GM20000 (cell line): ENCODE data around the gene SLC25A23.
A peak's percentile ranks its signal among the peaks of the same experiment; 100 is the strongest.
"Not testable (repeated sequence)": the region's sequence is repeated elsewhere in the genome, so short reads cannot be mapped to it uniquely, and the experiment has no call there.

Source experiments
- DNase-seq: peaks from one replicate; pipeline ENCODE4 v3.0.0; 2012; ENCODE audit warnings: low spot score
- CTCF ChIP-seq: IDR thresholded peaks from 2 replicates; pipeline ENCODE4 v1.5.1; 2012; ENCODE audit warnings: mild to moderate bottlenecking, control low read depth; ENCODE audit errors: extremely low read depth, missing control alignments

Gene SLC25A23

DNA sequence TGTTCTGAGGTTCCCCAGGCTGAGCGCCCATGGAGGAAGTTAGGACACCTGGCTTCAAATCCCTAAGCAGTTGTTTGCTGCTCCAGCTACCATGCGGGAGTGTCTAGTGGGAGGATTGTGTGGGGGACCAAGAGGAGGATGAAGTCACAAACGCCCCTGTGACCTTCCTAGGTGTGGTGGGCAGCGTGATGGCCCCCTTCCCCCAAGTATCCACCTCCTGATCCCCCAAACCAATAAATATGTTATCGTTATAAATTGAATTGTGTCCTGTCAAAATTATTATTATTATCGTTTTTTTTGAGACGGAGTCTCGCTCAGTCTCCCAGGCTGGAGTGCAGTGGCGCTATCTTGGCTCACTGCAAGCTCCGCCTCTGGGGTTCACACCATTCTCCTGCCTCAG lies 25.9 kb downstream of the SLC25A23 start, which contains the start of gene SLC25A41:
Gene SLC25A41 (minus strand): TSS at position 101 of the 400 bp plus-strand sequence. CDS start 70 bp downstream, at position 31.
- TF ChIP-seq CTCF: no peak
- no peak for DNase-seq

GRCh38 chr19:6433165-6433564 lies 26.4 kb downstream of the SLC25A23 start:
- no peak for TF ChIP-seq CTCF

GRCh38 chr19:6431891-6432290 lies 27.7 kb downstream of the SLC25A23 start:
- no peak for TF ChIP-seq CTCF
- DNase-seq: no peak

More at GRCh38 chr19:6433165-6433564, 26.4 kb downstream of the SLC25A23 start:
- no peak for DNase-seq

GRCh38 chr19:6429419-6430221 lies 30.0 kb downstream of the SLC25A23 start:
- TF ChIP-seq CTCF: no peak
- no peak for DNase-seq

- not testable (repeated sequence) for DNase-seq
Observed at GRCh38 chr19:6428692-6429418, 30.7 kb downstream of the SLC25A23 start.

- DNase-seq: no peak
- no peak for TF ChIP-seq CTCF
Observed at GRCh38 chr19:6427131-6427530, 32.5 kb downstream of the SLC25A23 start.

DNA sequence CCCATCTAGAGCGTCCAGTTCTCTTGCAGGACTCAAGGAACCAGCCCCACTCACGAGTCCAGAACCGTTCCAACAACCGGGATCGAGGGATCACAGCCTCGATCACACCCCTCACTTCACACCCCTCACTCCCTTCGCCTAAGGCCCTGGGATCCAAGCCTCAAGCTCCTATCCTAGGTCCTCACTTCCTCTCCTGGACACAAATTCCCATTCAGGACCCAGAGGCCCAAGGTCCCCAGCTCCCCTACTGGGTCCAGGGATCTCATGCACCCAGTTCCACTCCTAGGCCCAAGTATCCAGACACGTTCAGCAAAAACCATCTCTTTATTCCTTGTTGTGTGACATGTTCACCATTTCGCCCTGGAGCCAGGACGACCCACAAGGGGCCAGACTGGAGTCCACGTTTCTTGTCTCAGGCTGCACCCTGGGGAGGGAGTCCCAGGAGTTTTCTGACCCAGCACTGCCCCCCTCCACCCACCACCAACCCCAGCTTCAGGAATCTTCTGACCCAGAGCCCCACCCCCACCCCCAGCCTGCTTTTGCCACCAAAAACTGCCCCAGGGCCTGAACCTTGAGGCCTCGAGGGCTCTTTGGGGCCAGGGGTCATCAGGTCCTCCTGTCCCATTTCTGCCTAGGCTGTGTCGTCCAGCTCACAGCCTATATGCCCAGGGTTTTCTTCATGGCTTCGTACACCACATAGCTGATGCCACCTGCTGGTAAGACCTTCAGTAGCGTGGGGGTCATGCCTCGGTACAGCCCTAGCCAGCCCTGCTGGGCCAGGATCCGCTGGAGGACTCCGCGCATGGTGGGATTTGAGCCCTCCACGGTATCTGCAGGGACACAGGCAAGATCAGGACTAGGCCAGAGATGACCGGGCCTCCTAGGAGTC lies 33.6 kb downstream of the SLC25A23 start:
- TF ChIP-seq CTCF: no peak
- peak; percentile 10 for DNase-seq
